ENCODE measurements around the gene PLXDC2. TPM values are rescaled to one million over a fixed set of nuclear protein-coding genes. Genes with fewer than 3 reads are reported as not detected.

The PLXDC2 gene
- total and polyA plus RNA-seq, 2 donors (not counting 1 experiment from before 2014, with no cell fraction given), result 0.07 TPM

DNA sequence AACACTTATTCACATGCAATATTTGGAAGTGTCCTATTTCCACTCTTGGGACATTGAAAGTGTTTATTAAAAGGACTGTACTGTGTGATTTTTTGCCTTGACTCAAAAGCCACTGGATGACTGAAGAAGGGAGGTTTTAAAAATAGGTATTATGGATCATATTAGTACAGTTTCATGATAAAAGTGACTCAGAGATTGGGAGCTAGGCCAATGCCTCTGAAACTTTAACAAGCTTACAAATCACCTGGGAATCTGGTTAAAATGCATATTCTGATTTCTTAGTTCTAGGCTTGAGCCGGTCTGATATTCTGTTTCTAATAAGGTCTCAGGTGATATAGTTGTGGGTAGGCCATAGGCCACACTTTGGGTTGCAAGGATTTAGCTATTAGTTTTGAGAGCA, 191.2 kb downstream of the PLXDC2 start:
- no peak overlapping the region for H2AFZ ChIP-seq (ENCODE audit: insufficient read depth, low read depth, low read length, poor library complexity, severe bottlenecking)

DNA sequence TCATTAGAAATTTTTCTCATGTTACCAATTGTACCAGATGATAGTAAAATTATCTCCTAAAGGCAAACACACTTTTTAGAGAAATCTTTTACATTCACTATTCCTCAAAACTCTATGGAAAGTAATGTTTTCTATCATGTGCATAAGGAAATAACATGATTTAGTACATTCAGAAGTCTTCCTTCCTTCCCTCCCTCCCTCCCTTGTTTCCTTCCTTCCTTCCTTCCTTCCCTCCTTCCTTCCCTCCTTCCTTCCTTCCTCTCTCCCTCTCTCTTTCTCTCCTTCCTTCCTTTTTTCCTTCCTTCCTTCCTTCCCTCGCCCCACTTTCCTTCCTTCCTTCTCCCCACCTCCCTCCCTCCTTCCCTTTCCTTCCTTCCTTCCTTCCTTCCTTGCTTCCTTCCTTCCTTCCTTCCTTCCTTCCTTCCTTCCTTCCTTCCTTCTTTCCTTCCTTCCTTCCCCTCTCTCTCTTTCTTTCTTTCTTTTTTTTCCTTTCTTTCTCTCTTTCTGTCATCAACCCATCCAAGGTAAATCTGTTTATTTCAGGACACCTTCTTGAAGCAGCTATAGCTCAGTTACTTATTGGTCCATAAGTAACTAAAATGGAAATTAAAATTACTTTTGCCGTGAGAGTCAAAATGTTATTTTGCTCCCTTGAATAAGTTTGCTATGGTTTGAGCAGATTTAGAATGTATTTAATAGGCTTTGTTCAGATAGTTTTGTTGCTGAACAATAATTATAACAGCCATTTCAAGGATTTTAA, 197.9 kb downstream of the PLXDC2 start:
- Histone ChIP-seq H3K4me2 (replicated peaks; ENCODE audit: low read depth, low read length, poor library complexity, severe bottlenecking) (no peak overlapping the region), H2AFZ (ENCODE audit: insufficient read depth, low read depth, low read length, poor library complexity, severe bottlenecking) (no peak overlapping the region), H3K27me3 (replicated peaks in 1 of 4; ENCODE audit: control extremely low read depth in 1 of 4, control insufficient read depth in 3 of 4, insufficient read depth in 4 of 4, low read length in 3 of 4) (no peaks in the 10 kb centered on the region), H3K79me2 (ENCODE audit: control insufficient read depth, insufficient read depth, low read length) (no peaks in the 10 kb centered on the region), H3K36me3 (replicated peaks in 1 of 2; ENCODE audit: control extremely low read depth in 1 of 2, control insufficient read depth in 1 of 2, extremely low read depth in 1 of 2, insufficient read depth in 2 of 2, low read length in 1 of 2) (no peaks in the 10 kb centered on the region), H3K4me3 (ENCODE audit: control extremely low read depth in 1 of 5, extremely low read depth in 1 of 5, insufficient read depth in 1 of 5, low read depth in 2 of 5, low read length in 4 of 5) (no peak overlapping the region), H3K27ac (ENCODE audit: low read length in 2 of 2) (no peak overlapping the region), H3K9me3 (ENCODE audit: control extremely low read depth in 1 of 3, control insufficient read depth in 2 of 3, insufficient read depth in 1 of 3, low read length in 2 of 3) (no peaks in the 10 kb centered on the region), H3K9ac (ENCODE audit: low read length) (no peak overlapping the region), H3K4me1 (ENCODE audit: control insufficient read depth in 2 of 2, insufficient read depth in 2 of 2, low read length in 2 of 2) (no peaks in the 10 kb centered on the region), H4K20me1 (ENCODE audit: control insufficient read depth, insufficient read depth, low read length, poor library complexity, severe bottlenecking) (no peaks in the 10 kb centered on the region)
- H3K4me1 Mint-ChIP-seq, result no peaks in the 10 kb centered on the region
- POLR2A ChIA-PET, result no interaction called here
- intact Hi-C loops (cut with micrococcal nuclease), result no loop called here
- CTCF ChIA-PET, result no interaction called here
- no peaks in the 10 kb centered on the region for H3K27me3 Mint-ChIP-seq
- ATAC-seq (ENCODE audit: low read depth) (no peak), DNase-seq (no peak)
- peaks cover 3% of the 10 kb centered on the region for H3K9me3 Mint-ChIP-seq (ENCODE audit: insufficient read depth)
- H3K4me3 Mint-ChIP-seq, result no peak overlapping the region
- TF ChIP-seq, protein P1, sequence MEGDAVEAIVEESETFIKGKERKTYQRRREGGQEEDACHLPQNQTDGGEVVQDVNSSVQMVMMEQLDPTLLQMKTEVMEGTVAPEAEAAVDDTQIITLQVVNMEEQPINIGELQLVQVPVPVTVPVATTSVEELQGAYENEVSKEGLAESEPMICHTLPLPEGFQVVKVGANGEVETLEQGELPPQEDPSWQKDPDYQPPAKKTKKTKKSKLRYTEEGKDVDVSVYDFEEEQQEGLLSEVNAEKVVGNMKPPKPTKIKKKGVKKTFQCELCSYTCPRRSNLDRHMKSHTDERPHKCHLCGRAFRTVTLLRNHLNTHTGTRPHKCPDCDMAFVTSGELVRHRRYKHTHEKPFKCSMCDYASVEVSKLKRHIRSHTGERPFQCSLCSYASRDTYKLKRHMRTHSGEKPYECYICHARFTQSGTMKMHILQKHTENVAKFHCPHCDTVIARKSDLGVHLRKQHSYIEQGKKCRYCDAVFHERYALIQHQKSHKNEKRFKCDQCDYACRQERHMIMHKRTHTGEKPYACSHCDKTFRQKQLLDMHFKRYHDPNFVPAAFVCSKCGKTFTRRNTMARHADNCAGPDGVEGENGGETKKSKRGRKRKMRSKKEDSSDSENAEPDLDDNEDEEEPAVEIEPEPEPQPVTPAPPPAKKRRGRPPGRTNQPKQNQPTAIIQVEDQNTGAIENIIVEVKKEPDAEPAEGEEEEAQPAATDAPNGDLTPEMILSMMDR (IDR thresholded peaks at IDR 0.05), result no peak
- TF ChIP-seq EZH2 (IDR thresholded peaks at IDR 0.05; ENCODE audit: borderline replicate concordance, insufficient read depth, low read depth, low read length, poor library complexity, severe bottlenecking), result no peak
- H3K27ac Mint-ChIP-seq, result no peak overlapping the region
- 73% methylated on average over 1 of the region's 2 CpGs for WGBS (ENCODE audit: insufficient coverage)

More for the DNA sequence above, 191.2 kb downstream of the PLXDC2 start:
- POLR2A ChIA-PET, result no interaction called here
- H3K27ac ChIP-seq (ENCODE audit: low read length in 2 of 2), result no peak overlapping the region
- H3K4me1 ChIP-seq (ENCODE audit: control insufficient read depth in 2 of 2, insufficient read depth in 2 of 2, low read length in 2 of 2), result peaks cover 8 to 10% of the 10 kb centered on the region in 2 donors
- no peak overlapping the region for H3K4me3 Mint-ChIP-seq
- H3K4me3 ChIP-seq (ENCODE audit: control extremely low read depth in 1 of 5, extremely low read depth in 1 of 5, insufficient read depth in 1 of 5, low read depth in 2 of 5, low read length in 4 of 5), result no peak overlapping the region
- TF ChIP-seq, protein P1 (IDR thresholded peaks at IDR 0.05), result no peak
- no peak for TF ChIP-seq EZH2 (IDR thresholded peaks at IDR 0.05; ENCODE audit: borderline replicate concordance, insufficient read depth, low read depth, low read length, poor library complexity, severe bottlenecking)
- H3K9me3 Mint-ChIP-seq (ENCODE audit: insufficient read depth), result no peaks in the 10 kb centered on the region
- CTCF ChIA-PET, result no interaction called here
- no peaks in the 10 kb centered on the region for H4K20me1 ChIP-seq (ENCODE audit: control insufficient read depth, insufficient read depth, low read length, poor library complexity, severe bottlenecking)
- peaks cover 0 to 3% (median 1%) of the 10 kb centered on the region in 3 donors for H3K9me3 ChIP-seq (ENCODE audit: control extremely low read depth in 1 of 3, control insufficient read depth in 2 of 3, insufficient read depth in 1 of 3, low read length in 2 of 3)
- intact Hi-C loops (cut with micrococcal nuclease), result no loop called here
- H3K27ac Mint-ChIP-seq, result no peak overlapping the region
- no peaks in the 10 kb centered on the region for H3K27me3 Mint-ChIP-seq
- peaks cover 5% of the 10 kb centered on the region for H3K4me1 Mint-ChIP-seq
- H3K4me2 ChIP-seq (replicated peaks; ENCODE audit: low read depth, low read length, poor library complexity, severe bottlenecking), result no peak overlapping the region
- H3K27me3 ChIP-seq (replicated peaks in 1 of 4; ENCODE audit: control extremely low read depth in 1 of 4, control insufficient read depth in 3 of 4, insufficient read depth in 4 of 4, low read length in 3 of 4), result no peaks in the 10 kb centered on the region
- H3K79me2 ChIP-seq (ENCODE audit: control insufficient read depth, insufficient read depth, low read length), result no peaks in the 10 kb centered on the region
- WGBS (ENCODE audit: insufficient coverage), result 100% methylated on average over 1 of the region's 1 CpG
- no peak overlapping the region for H3K9ac ChIP-seq (ENCODE audit: low read length)
- H3K36me3 ChIP-seq (replicated peaks in 1 of 2; ENCODE audit: control extremely low read depth in 1 of 2, control insufficient read depth in 1 of 2, extremely low read depth in 1 of 2, insufficient read depth in 2 of 2, low read length in 1 of 2), result no peaks in the 10 kb centered on the region
- DNase-seq (no peak), ATAC-seq (ENCODE audit: low read depth) (no peak)

Data from B cell (primary cell).